HG03108 (cell line): ENCODE measurements around the gene MACROH2A1.

Source experiments
- ATAC-seq: cut with Tn5 transposase; IDR thresholded peaks from one replicate; pipeline ENCODE4 v1.9.1; 2021; ENCODE audit warnings: moderate library complexity; ENCODE audit not compliant: unreplicated experiment

Gene MACROH2A1

DNA sequence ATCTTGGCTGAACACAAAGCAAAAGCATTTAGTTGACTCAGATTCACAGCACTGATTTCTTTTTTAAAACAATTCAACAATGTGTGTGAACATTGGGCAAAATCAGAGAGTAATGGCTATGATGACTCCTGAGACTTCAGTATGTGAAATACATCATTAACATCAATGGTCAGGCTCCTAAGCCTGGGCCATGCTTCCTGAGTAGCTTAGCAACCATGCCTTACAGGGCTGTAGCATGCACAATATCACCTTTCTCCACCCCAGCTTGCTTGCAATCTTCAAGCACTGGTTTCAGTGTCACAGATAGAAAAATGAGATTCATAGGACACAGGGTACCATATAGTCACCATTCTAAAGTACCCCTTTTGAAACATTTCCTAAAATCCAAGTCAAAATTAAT, 41.3 kb downstream of the MACROH2A1 start:
- ATAC-seq, result no peak

GRCh38 chr5:135356522-135357318, 42.3 kb downstream of the MACROH2A1 start:
- no peak for ATAC-seq

DNA sequence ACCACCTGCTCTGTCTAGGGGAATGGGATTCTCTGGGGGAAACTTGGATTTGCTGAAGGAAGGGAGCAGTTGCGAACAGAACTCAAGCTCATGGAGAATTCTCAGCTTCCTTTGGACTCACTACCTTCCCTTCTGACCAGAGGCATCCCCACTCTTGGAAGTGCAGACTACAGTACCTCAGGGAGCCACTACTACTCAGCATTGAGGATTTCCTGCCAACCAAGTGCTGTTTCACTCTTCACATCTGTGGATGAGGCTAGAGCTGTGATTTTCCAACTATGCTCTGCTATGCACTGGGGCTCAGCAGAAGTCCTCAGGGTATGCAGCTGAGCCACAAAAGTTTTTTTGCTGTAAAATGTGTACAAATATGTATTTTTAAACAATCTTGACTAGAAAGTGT, 43.9 kb downstream of the MACROH2A1 start:
- no peak for ATAC-seq

- no peak for ATAC-seq
Measured at GRCh38 chr5:135353952-135354721, 44.9 kb downstream of the MACROH2A1 start.

DNA sequence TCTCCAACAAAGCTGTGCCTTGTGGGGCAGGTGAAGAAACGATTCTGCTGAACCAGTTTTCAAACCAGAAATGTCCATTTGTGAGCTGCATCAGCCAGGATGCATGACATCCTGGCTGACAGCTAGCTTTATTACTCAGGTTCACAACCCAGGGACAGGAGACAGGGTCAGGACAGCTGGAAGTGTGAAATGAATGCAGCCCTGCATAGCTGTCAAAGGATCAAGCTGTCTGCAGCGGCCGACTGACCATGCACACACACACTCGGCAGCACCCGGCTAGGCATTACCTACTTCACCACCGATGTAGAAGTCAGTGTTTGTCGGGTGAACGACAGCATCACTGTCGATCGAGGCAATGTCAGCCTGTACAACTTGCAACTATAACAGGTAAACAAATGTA, 48.5 kb downstream of the MACROH2A1 start:
- no peak for ATAC-seq

DNA sequence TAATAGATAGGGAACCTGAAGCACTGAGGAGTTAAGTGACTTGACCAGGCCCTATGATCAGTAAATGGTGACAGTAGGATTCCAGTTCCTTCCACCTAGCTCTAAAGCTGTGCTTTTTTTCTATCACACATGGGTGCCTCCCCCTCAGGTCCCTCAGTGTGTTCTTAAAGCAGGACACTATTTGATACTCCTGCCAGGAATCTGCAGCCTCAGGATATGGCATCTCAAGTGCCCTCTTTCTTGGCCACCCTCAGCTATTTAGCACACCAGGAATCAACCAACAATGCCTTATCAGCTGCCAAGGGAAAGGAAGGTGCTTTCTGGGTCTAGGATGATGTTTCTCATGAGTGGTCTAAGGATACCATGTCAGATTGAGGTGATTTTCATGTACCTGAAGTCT, 49.1 kb downstream of the MACROH2A1 start:
- no peak for ATAC-seq

- ATAC-seq, result no peak
Measured at GRCh38 chr5:135349451-135349850, 49.6 kb downstream of the MACROH2A1 start.

DNA sequence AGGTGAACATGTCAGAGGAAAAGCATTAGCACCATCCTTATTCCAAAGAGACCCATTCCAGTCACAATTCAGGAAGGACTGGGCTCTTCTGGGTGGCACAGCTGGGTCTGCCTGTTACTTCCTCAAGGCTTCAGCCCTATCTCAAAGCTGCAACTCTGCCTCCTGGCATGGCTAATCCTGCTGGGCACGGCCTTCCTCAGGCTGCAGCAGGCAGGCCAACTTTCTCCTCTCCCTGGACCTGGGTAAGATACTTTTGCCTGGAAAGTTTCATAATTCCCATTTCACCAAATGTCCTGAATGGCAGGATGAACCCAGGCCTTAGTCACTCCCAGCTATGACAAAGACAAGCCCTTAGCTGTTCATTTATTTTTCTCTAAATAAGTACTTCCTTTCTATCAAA, 50.1 kb downstream of the MACROH2A1 start:
- no peak for ATAC-seq

DNA sequence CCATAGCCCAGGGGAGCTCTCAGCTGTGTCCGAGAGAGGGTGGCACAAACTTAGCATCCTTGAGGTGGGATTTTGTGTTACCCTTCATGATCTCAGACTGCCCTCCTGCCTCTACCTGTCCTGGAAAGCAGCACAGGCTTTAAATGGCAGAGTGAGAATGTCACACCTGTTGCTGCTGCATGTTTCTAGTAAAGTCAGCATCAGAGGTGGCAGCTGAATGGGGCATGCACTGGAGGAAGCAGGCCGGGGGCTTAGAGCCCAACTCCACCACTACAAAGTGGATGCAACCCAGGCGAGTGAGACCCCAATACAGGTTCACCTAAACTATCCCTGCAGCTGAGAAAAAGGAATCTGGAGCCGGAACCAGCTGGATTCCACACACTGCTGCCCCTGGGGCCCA, 51.6 kb downstream of the MACROH2A1 start:
- no peak for ATAC-seq

DNA sequence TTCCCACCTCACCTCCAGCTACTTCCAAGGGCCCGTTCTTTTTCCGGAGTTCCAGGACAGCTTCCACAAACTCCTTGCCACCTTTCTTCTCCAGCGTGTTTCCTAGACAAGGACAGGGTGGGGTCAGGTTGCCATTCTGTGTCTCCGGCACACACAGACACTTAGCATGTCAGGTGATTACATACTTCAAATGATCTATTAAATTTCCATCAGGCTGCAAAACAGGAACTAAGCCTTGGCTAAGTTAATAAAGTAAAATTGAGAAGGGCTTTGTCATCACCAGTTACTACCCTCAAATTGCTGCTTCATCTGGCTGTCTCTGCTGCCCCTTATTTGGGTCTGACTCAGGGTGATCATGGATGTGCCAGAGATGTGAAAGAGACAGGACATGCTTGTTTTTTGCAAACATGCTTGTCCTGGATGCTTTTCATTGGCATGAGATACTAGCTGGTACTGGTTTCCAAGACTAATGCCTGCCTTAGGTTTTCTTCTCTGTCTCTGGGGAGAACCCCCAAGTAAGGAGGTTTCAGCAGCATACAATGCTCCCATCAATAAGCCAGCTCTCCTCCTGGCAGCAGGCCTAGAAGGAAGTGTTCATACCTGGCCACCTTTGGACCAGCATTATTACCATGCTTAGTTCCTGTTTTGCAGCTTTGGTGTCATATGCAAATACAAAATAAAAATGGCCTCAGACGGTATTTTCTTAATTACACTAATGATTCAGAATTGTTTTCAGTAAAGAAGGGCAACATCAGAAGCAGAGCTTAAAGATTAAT, 52.9 kb downstream of the MACROH2A1 start:
- ATAC-seq, result no peak

GRCh38 chr5:135344349-135344748, 54.7 kb downstream of the MACROH2A1 start:
- ATAC-seq, result no peak

- ATAC-seq, result no peak
Measured at GRCh38 chr5:135343413-135343812, 55.6 kb downstream of the MACROH2A1 start.

GRCh38 chr5:135342551-135342875, 56.5 kb downstream of the MACROH2A1 start:
- ATAC-seq, result no peak

DNA sequence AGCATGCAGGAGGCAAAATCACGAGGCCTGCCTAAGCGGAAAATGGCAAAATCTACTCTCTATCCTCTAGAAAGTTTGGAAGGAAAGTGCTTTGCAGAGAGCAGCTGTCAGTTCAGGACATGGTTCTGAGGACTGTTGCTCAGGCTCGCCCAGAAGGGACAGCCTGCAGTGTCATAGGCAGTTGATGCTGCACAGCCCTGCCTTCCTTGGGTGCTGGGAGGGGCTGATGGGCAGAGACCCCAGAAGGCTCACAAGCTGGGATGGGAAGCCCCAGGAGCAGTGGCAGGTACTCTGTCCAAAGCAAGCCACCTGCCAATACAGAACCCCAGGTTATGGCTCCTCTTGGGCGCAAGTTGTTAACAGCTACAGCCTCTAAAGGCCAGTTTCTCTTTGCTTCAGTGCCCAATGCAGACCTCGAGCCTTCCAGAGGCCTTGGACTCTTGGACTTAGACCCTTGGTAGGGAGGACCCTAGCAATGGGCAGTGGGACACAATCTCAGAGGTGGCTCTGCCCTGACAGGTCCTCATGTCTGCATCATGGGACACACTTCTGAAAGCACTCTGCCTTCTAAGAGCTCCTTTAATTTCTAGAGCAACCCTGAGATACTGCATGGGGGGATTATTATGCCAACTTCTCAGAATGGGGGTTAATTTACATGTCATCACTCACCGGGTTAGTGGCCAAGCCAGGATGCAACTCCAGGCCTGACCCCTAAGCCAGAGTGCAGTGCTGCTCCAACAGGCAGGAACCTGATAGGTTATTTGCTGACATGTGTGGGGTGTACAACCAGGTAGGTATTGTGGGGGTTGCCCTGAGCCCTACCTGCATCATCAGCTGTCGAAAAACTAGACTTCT, 57.1 kb downstream of the MACROH2A1 start:
- no peak for ATAC-seq

DNA sequence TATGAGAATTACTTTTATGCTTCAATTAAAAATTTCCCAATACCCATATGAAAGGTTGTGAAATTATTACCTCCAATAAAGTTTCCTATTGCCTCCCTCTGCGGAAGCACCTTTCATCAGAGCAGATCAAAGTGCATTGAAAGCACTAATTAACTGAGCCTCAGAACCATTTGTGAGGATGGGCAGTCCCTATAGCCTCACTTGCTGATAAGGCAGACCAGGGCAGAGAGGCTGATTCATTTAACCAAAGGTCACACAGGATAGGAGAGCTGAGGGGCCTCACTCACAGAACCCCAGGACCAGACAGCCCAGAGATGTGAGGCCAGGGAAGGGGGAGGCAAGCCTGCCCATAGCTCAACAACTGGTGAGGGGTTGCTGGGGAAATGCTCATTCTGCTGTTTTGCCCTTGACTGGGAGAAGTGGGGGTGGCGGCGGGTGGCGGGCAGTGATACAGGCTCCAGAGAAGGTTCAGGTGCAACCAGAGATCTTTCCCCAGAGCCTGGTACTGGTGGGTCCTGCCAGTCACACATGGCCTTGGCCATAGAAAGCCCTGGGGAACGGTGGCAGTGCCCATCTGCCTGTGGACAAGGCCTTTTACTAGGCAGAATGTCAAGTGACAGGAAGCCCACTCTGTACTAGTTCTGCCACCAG, 57.9 kb downstream of the MACROH2A1 start:
- no peak for ATAC-seq

- ATAC-seq, result no peak
Measured at GRCh38 chr5:135340568-135340967, 58.5 kb downstream of the MACROH2A1 start.

DNA sequence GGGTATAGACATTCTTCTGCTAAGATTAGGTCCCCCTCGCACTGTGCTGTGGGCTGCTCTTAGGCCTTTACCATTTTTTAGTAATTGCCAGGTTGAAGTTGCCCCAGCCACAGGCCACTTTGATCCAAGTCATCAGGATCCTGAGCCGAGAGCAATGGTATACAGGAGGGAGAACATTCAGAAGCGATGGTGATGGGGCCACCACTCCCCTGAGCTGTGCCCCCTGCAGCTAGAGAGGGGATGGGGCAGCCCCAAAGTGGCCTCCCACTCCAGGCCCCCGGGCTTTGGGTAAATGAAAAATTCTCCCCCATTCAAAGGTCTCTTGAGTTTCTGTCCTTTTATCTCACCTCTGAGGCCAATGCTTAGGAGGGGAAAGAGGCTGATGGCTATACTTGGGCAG, 59.4 kb downstream of the MACROH2A1 start:
- no peak for ATAC-seq

GRCh38 chr5:135339189-135339588, 59.8 kb downstream of the MACROH2A1 start:
- ATAC-seq, result no peak

GRCh38 chr5:135337064-135337463, 62.0 kb downstream of the MACROH2A1 start:
- no peak for ATAC-seq
